Stimulated activated CD8-positive, alpha-beta memory T cell treated with anti-CD3 and anti-CD28 coated beads, Interleukin-15, amount 100 ng/mL, for 48 hours (primary cell): Measurements from ENCODE around the gene PPP1R3A.
"Not testable (repeated sequence)": the region's sequence is repeated elsewhere in the genome, so short reads cannot be mapped to it uniquely, and the experiment has no call there.

Source experiments
- DNase-seq, 2 donors: peaks; one replicate each; pipeline ENCODE4 v3.0.0-alpha.2; 2020; ENCODE audit warnings: low read depth in 2 of 2

PPP1R3A gene, protein sequence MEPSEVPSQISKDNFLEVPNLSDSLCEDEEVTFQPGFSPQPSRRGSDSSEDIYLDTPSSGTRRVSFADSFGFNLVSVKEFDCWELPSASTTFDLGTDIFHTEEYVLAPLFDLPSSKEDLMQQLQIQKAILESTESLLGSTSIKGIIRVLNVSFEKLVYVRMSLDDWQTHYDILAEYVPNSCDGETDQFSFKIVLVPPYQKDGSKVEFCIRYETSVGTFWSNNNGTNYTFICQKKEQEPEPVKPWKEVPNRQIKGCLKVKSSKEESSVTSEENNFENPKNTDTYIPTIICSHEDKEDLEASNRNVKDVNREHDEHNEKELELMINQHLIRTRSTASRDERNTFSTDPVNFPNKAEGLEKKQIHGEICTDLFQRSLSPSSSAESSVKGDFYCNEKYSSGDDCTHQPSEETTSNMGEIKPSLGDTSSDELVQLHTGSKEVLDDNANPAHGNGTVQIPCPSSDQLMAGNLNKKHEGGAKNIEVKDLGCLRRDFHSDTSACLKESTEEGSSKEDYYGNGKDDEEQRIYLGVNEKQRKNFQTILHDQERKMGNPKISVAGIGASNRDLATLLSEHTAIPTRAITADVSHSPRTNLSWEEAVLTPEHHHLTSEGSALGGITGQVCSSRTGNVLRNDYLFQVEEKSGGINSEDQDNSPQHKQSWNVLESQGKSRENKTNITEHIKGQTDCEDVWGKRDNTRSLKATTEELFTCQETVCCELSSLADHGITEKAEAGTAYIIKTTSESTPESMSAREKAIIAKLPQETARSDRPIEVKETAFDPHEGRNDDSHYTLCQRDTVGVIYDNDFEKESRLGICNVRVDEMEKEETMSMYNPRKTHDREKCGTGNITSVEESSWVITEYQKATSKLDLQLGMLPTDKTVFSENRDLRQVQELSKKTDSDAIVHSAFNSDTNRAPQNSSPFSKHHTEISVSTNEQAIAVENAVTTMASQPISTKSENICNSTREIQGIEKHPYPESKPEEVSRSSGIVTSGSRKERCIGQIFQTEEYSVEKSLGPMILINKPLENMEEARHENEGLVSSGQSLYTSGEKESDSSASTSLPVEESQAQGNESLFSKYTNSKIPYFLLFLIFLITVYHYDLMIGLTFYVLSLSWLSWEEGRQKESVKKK

DNA sequence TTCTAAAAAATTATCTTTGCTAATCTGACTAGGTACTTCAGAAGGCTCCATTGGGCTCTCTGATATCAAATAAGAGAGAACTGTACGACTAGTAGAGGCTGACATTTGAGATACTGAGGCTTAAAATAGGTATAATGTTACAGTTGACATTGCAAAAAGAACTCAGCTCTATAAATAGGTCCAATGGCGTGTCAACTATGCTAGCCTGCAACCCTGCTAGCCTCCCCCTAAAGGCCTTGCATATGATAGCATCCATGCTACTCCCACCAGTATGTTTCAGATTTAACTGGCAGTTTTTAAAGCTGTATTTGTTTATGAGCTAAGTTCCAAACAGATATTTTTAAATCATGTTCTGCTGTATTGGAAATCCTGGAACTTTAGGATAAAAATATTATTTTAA lies at the start of gene PPP1R3A:
Gene PPP1R3A (minus strand): TSS at position 64 of the 400 bp plus-strand sequence. CDS start 13 bp downstream, at position 51.
- no peak for DNase-seq

DNA sequence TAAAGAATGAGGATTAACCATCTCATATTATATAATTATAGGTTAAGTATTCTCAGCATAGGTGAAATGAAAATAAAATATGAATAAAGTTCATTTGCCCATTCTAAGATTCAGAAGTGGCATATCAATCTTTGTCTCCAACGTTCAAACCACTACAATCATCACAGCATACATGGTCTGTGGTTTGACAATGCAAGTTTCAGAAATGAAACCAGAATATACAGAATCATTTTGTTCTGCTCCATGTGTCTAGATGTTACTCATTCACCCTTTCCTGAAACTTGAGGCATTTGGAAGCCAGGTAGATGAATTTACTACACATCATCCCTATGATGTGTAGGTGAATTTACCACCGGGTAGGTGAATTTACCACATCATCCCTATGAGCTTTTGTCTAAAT lies 44.5 kb upstream of the PPP1R3A start:
- no peak for DNase-seq

DNA sequence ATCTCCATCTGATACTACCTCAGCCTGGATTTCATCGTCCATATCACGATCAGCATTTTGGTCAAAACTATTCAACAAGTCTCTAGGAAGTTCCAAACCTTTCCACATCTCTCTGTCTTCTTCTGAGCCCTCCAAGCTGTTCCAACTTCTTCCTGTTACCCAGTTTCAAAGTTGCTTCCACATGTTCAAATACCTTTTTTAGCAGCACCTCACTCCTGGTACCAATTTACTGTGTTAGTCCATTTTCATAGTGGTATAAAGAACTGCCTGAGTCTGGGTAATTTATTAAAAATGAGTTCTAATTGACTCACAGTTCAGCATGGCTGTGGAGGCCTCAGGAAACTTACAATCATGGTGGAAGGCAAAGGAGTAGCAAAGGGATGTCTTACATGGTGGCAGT lies 41.1 kb upstream of the PPP1R3A start:
- DNase-seq, result no peak

DNA sequence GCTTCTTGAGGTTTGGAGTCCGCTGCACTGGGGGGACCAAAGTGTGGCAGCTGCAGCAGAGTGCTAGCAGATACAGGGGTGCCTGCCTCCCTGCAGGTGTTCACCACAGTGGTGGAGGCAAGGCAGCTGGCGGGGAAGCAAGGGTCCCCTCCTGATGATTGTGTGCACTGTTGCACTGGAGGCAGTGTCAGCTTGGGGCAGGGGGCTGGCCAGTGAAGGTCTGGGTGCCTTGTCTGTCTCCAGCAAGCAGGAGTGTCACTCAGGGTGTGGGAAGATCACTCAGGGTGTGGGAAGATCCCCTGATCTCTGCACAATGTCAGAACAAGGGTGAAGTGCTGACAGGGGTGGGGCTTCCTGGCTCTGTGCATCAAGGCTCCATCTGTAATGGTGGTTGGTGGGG lies 36.3 kb upstream of the PPP1R3A start:
- DNase-seq, result no peak

DNA sequence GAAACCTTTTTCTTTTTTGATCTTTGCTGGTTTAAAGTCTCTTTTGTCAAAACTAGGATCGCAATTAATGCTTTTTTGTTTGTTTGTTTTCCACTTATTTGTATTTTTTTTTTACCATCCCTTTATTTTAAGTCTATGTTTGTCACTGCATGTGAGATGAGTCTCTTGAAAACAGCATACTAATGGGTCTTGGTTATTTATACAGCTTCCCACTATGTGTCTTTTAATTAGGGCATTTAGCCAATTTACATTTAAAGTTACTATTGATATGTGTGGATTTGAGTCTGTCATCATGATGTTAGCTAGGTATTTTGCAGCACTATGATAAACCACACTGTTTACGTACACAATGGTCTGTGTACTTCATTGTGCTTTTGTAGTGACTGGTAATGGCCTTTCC lies 34.7 kb upstream of the PPP1R3A start:
- DNase-seq, result no peak

DNA sequence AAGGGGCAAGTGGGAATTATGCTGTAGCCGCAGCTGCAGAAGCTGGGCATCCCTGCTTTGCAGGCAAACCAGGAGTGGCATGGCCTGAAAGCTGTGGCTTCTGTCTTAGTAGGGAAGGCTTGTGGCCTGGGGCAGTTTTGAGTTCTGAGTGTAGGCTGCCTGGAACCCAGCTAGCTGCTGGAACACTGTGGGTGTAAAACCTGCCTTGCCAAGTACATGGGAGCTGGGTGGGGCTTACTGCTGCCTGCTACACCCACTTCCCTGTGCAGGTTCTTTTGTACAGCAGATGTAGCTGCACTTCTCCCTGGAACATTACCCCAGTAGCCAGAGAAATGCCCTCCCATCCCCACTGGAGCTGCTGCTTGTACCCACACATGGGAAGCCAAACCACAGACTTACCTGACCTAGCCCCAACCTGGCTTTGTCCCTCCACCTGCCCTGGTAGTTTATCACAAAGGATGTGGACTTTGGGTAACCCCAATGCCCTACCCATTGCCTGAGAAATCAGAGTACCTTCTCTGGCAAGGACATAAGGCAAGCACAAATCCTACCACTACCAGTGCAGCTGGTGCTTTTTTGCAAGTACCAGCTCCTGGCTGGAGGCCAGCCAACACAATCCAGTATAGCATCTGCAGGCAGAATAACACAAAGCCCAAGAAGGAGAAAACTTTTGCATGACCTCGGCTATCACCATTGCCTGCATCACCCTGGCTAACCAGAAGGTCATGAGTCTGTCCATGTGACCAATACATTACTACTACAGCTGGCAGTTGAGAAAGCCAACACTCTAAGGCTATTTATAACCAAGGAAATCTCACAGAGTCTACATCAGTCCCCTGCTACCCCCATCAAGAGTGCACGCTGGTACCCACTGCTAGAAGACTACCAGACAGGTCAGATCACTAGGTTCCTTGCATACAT lies 26.5 kb upstream of the PPP1R3A start:
- DNase-seq, result no peak

DNA sequence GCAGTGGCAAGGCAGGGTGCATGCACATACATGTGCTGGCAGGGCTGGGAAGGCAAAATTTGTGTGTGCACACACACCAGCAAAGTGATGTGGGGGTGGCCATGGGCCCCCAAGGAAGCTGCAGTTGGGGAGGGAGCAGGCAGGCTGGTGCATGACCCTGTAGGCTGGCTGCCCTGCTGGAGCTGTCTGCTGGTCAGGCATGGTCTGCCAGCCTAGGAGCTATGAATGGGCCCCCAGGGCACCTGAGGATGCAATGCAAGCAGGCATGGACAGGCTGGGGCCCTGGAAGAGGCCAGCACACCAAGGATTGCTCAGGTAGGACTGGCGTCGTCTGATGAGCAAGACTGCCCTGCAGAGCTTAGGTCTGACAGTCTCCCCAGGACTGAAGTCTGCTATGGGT lies 18.2 kb upstream of the PPP1R3A start:
- no peak for DNase-seq

DNA sequence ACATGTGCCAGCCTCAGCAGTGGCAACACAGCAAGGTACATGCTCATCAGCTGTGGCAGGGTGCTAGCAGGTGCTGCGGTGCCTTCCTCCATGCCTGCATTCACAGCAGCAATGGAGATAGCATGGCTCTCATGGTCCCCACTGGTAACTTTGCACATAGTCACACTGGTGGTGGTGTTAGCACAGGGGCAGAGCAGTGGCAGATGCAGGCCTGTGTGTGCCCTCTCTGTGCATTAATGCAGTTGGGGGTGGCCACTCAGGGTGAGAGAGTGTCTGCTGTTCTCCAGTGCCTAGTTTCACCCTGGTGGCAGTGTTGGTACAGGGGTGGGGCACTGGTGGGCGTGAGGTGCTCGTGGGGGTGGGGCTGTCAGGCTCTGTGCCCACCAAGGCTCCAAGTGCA lies 17.7 kb upstream of the PPP1R3A start:
- DNase-seq, result no peak

DNA sequence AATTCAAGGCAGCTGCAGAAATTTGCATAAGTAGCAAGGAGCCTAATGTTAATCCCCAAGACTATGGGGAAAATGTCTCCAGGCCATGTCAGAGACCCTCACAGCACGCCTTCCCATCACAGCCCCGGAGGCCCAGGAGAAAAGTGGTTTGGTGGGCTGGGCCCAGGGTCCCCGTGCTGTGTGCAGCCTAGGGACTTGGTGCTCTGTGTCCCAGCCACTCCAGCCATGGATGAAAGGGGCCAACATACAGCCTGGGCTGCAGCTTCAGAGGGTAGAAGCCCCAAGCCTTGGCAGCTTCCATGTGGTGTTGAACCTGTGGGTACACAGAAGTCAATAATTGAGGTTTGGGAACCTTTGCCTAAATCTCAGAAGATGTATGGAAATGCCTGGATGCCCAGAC lies 10.6 kb upstream of the PPP1R3A start:
- DNase-seq, result not testable (repeated sequence)

DNA sequence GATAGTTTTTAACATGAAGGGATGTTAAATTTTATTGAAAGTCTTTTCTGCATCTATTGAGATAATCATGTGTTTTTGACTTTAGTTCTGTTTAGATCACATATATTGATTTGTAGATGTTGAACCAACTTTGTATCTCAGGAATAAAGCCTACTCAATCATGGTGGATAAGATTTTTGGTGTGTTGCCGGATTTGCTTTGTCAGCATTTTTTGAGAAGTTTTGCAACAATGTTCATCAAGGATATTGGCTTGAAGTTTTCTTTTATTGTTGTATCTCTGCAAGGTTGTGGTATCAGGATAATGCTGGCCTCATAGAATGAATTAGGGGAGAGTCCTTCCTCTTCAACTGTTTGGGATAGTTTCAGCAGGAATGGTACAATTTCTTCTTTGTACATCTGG lies 9.3 kb upstream of the PPP1R3A start:
- DNase-seq, result no peak

DNA sequence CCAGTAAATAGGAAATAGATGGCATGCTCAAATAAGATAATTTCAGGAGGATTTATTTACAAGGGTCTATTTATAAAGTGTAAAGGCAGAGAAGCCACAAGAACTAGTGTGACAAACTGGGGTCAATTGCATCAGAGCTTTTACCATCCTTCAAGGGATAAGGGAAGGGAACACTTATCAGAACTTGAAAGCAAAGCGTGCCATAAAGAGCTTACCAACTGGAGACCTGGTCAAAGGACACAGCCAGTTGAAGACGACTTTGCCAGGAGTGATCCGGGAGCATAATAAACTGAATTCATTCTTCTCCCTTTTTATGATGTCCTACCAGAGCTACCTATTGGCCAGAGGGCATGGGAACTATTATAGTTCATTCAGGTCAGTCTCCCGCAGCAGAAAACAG lies 3.2 kb upstream of the PPP1R3A start:
- no peak for DNase-seq

DNA sequence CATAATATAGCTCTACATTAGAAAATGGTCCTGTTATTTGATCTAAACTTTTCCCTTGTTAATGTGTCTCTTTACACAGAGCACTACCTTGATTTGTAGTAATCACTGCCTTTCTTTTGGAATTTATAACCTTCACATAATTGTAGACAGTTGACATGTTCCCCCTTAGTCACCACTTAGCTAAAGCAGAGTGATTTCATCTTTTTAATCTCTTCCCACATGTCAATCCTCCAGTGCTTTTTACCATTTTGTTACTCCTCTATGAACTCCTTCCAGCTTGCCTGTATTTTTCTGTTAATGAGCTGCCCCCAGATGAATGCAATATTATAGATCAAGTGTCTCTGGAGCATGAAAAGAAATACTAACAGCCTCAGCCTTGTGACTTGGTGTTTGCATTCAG lies 2.6 kb upstream of the PPP1R3A start:
- DNase-seq, result no peak

DNA sequence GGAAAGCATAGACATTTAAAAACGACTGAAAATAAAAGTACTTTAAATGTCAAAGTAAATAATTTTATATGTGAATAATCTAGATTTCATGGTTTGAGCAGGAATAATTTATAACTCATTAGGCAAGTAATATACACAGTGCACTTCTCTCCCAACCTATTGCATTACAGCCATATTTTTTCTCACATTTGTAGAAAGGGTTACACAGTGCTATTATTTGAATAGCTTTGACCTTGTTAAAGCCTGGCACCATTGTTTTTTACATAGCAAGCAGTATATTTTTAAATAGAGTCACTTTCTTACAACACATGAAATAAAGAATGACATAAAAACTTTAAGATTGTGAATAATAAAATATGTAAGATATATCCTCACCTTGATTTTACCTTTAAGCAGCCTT lies 969 bp downstream of the PPP1R3A start:
- no peak for DNase-seq

DNA sequence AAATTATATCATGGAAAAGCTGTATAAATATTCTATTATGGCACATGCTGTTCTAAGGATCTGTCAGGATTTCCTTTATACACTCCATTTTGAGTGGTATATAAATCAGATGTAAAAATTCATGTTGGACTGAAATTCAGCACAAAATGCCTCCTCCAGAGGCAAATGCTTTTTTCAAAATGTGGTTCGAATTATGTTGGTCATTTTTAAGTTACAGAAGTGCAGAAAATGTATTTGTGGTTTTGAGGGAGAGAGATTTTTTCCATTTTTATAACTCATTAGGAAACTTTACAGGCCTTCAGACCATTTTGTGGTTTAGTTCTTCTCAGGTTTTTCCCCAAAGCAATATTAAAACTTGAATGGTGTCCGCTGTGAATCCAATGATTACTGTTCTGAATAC lies 2.9 kb downstream of the PPP1R3A start:
- DNase-seq, result no peak

DNA sequence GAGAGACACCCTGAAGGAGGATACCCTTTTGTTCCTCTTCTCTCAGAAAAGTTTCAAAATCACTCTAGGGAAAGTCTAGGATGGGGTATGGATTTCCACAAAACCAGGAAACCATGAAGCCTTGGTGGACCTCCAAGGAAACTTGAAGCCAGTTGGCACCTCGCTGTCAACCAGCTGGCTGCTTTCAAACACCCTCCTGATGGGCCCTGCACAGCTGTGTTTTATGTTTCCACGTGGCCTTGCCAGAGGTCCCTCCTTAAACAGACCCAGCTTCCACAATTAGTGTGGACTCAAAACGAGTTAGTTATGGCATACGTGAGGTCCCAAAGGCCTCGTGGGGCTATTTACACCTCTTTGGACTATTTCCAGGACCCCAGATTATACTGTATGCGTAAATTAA lies 5.9 kb downstream of the PPP1R3A start:
- no peak for DNase-seq

DNA sequence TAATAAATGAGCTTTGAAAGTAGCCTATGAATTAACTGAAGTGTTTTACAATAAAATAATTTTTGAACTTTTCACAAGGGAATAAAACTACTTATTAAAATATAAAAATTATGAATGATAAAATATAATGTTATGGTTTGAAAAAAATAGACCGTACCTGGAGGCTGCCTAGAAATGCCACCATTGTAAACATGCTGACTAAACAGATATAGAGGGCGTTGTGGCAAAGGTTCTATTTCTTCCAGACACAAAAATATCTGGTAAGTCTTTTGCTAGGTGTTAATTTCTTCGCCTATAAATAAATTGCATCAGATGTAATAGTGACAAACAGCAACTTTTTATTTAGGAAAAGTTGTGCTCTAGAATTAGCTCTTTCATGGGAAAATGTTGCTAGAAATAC lies 11.2 kb downstream of the PPP1R3A start:
- DNase-seq, result no peak

DNA sequence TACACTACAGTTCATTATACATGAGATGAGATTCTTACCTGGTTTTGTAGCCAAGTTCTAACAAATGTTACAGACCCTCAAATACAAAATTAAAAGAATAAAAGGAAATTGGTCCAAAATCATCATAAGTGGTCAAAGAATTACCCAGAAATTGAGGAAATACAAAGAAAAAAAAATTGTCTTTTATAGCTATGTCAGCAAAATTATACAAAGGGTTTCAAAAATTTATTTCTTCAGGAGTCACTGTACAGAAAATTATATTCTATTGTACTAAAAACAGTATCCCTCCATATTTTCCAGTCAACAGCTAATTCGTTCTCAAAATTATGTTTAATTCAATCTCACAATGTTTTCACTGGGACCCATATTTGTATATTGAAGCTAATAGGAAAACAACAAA lies 14.3 kb downstream of the PPP1R3A start:
- DNase-seq, result no peak

DNA sequence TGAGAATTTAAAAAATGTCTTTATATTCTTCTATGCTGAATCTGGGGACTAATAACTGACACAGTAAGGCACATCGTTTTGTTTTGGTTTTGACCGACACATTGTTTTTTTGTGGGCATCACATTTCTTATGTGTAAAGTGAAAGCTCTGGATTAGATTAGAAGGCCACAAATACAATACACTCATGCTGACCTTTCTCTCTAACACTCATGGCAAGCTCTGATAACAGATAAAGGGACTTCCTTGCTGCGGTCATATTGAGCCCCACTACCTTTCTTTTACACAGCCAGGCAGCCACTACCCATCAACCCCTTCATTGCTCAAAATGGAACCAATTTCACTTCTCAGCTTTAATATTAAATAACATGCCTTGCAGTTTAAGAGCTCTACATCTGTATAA lies 26.0 kb downstream of the PPP1R3A start:
- DNase-seq, result no peak

DNA sequence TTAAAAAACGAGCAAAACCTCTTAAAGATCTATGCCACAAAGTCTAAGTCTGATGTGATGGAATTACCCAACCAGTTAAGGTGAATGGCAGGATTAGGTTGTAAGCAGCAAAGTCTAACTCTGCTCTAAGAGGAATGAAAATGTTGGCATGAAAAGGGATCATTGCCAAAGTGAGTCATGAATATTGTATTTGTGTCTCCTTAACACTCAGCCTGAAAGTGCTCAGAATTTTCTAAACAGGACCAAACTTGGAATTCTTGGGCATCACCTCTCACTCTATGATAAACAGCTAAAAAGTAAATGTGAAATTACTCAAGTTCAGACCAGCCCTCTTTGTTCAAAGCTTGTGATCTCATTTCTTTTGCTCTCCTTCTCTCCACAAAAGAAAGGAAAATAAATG lies 27.0 kb downstream of the PPP1R3A start:
- no peak for DNase-seq

DNA sequence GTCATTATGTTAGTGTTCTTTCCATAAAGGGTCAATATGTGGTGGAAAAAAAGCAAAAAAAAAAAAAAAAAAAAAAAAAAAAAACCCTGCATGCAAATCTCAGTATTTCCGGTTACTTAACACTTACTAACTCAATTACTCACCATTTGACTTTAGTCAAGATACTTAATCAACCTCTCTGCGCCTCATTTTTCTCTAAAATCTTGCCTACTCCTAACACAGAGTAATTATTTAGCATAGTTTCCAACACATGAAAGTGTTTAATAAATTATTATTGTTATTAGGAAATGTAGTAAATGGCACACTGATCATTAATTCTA lies 27.8 kb downstream of the PPP1R3A start:
- DNase-seq, result no peak

DNA sequence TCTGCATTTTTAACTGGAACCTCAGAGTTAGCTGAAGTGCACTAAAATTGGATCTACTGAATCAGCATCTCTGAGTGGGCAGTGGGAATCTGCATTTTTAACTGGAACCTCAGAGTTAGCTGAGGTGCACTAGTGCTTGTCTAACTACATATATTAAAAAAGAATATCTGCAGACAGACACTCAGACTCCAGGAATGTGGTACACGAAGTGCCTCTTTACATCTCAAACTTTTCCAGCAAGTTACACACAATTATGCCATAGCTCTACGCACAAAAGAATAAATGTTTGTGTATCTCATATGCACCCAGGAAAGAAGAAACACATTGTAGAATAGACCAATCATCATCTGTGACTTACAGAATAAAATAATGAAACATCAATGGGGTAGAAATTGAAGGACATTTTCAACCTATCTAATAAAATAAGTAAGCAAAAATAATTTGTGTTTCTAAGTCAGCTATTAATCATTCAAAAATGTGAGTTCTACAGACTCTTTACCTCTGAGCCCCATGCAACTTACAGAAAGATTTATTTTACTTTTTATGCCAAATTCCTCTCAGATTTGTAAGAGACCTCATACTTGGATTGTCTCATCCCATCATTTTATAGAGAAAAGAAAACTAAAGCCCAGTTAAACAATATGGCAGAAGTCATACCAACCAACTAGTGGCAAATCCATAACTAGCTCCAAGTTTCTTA lies 28.3 kb downstream of the PPP1R3A start:
- DNase-seq, result no peak
